ENCODE measurements around the gene IGLL5. TPM values are rescaled to one million over a fixed set of nuclear protein-coding genes. Genes with fewer than 3 reads are reported as not detected.

IGLL5 gene
- total and polyA plus RNA-seq, 9 of the 15 experiments (the other 6 are each of a cell fraction or from before 2014, with no cell fraction given) = not detected

- H3K36me3 ChIP-seq (ENCODE audit: control insufficient read depth, insufficient read depth, low read length) = no peaks in the 10 kb centered on the region
- no peak overlapping the region for H3K4me2 ChIP-seq (ENCODE audit: insufficient read depth, low read length)
- no peaks in the 10 kb centered on the region for H3K4me1 ChIP-seq (replicated peaks in 1 of 2; ENCODE audit: control insufficient read depth in 2 of 2, insufficient read depth in 2 of 2, low read length in 2 of 2)
- H3K27me3 ChIP-seq (ENCODE audit: control insufficient read depth in 2 of 2, insufficient read depth in 2 of 2, low read length in 2 of 2) = peaks cover 0 to 20% of the 10 kb centered on the region in 2 experiments; a peak in 3 of 5 replicates
- intact Hi-C loops (cut with micrococcal nuclease) = loop anchor here (10.0 kb wide), 1 partner anchor 651 kb away; no protein-coding TSS in a partner anchor
- in situ Hi-C loops (cut with MboI) = no loop called here
- ATAC-seq (no peak), DNase-seq (ENCODE audit: extremely low read depth in 1 of 4, low spot score in 3 of 4) (peak in 2 of 4 experiments; percentile 42 to 52), FAIRE-seq (no peak)
- no peak overlapping the region for H3K4me3 ChIP-seq
- H3K27ac ChIP-seq (ENCODE audit: extremely low read depth, low read depth, low read length) = no peak overlapping the region
- CTCF ChIA-PET (ENCODE audit: low intra/inter-chr PET ratio) = interaction anchor here (1.1 kb wide), 1 partner anchor 263 kb away, joined by 3 read pairs; no protein-coding TSS in a partner anchor
- 1% methylated on average over 5 of the region's 5 CpGs for WGBS (ENCODE audit: insufficient coverage, low coverage, missing lambda C conversion rate)
- TF ChIP-seq MLX (CRISPR knock-in tag; conservative IDR thresholded peaks at IDR 0.05) (0 out of 4 replicates have a peak, but pooled peaks of 1 of the 2 experiments have one; percentile 47), CHD2 (IDR thresholded peaks at IDR 0.05; ENCODE audit: low read depth, low read length) (no peak), FOXA1 (IDR thresholded peaks at IDR 0.05; ENCODE audit: borderline replicate concordance) (no peak), HNRNPUL1 (IDR thresholded peaks at IDR 0.05; ENCODE audit: low read length) (no peak), MYNN (IDR thresholded peaks at IDR 0.05) (no peak), MYNN (CRISPR knock-in tag; IDR thresholded peaks at IDR 0.05) (0 out of 2 replicates have a peak, but pooled peaks have one; percentile 41)
- BruUV-seq (replicated peaks) = no TSS peak
- H3K79me2 ChIP-seq (ENCODE audit: control insufficient read depth, insufficient read depth, low read length) = no peaks in the 10 kb centered on the region
- no peak overlapping the region for H2AFZ ChIP-seq (ENCODE audit: low read depth, low read length)
- no peaks in the 10 kb centered on the region for H3K9me3 ChIP-seq (replicated peaks; ENCODE audit: control insufficient read depth, insufficient read depth, low read depth, low read length)
- POLR2A ChIA-PET = interaction anchor here (0.6 to 4.2 kb wide), 18 partner anchors 9 to 889 kb away, joined by 3 to 24 read pairs (median 3); partner anchors contain the start of gene RAB36
- H3K9ac ChIP-seq (ENCODE audit: insufficient read depth in 1 of 2, low read depth in 2 of 2, low read length in 2 of 2) = no peak overlapping the region
- peaks cover 11% of the 10 kb centered on the region for H4K20me1 ChIP-seq (replicated peaks; ENCODE audit: control insufficient read depth, insufficient read depth, low read length)
- H3K9me1 ChIP-seq (ENCODE audit: control insufficient read depth, insufficient read depth, low read length) = no peaks in the 10 kb centered on the region
These were observed 22.1 kb upstream of the IGLL5 start for GRCh38 chr22:22865311-22866072.

All from K562 (cell line).